H54 (cell line): ENCODE measurements around the gene PRKCA.

Source experiments
- DNase-seq: peaks from one replicate; pipeline ENCODE4 v3.0.0; 2011; ENCODE audit warnings: low spot score, mixed read lengths; ENCODE audit not compliant: insufficient read length
- FAIRE-seq: peaks from 3 replicates; lab custom pipeline; 2011; peaks lifted over from hg19 to GRCh38; lab: Jason Lieb, UNC
- POLR2A ChIP-seq: IDR thresholded peaks from 2 replicates; pipeline ENCODE4 v1.6.1; 2011; ENCODE audit warnings: low read depth, mild to moderate bottlenecking, low read length

Gene PRKCA

DNA sequence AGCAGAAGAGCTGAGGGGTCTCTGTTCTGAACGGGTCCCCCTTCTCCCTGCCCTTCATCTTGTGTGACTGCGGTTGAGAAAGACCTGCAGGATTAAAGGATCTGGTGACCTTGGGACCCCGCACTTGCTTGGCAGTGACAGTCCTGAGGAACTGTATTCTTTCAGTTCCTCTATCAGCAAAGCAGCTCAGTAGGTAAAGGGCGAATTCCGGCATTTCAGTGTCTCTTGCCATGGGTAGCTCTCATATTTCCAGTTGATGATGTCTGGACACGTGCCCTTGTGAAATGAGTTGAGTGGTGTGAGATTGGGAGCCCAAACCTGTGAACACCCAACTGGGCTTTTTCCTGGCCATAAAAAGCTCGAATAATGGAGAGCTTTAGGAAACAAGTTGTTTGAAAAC lies 135.7 kb downstream of the PRKCA start:
- TF ChIP-seq POLR2A = no peak
- FAIRE-seq = no peak
- DNase-seq = no peak

- no peak for DNase-seq
- no peak for FAIRE-seq
- no peak for TF ChIP-seq POLR2A
Measured at GRCh38 chr17:66441101-66441661, 138.8 kb downstream of the PRKCA start.

DNA sequence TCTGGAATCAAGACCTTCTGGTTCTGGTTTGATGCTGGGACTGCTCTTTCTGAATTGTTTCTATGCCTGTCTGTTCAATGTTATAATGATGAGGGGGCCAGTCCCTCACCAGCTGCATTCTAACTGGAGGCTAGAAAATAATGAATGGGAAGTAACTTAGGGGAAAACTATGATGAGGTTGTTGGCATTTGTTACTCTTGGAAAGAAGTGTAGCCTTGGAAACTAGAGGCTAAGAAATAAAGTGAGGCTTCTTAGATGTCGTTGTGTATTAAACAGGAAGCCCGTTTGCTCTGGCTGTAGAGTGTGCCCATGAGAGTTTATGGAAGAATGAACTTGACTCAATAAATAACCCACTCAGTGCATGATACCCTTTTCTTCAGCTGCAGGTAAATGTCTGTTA lies 140.8 kb downstream of the PRKCA start:
- TF ChIP-seq POLR2A = no peak
- FAIRE-seq = no peak
- no peak for DNase-seq

GRCh38 chr17:66443606-66444005 lies 141.2 kb downstream of the PRKCA start:
- DNase-seq (no peak), FAIRE-seq (no peak)
- TF ChIP-seq POLR2A = no peak

GRCh38 chr17:66444031-66444430 lies 141.6 kb downstream of the PRKCA start:
- FAIRE-seq = no peak
- TF ChIP-seq POLR2A = no peak

DNA sequence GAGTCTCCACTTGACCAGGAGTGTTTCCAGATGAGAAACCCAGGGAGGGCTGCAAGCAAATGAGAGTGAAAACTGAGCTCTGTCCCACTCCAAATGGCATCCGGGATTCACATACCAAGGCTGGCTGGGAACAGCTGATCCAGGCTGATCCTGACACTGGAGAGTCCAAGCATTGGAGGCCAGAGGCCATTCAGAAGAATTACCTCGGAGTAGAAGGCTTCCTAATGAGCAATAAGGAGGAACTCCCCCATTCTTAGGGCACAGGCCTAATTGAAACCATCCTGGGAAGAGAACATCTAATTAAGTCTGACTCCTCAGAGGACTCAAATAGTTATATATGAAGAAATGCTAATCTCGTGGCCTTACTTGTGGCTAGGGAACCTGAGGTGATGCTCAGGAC lies 142.8 kb downstream of the PRKCA start:
- FAIRE-seq = no peak

More at GRCh38 chr17:66444031-66444430, 141.6 kb downstream of the PRKCA start:
- no peak for DNase-seq

DNA sequence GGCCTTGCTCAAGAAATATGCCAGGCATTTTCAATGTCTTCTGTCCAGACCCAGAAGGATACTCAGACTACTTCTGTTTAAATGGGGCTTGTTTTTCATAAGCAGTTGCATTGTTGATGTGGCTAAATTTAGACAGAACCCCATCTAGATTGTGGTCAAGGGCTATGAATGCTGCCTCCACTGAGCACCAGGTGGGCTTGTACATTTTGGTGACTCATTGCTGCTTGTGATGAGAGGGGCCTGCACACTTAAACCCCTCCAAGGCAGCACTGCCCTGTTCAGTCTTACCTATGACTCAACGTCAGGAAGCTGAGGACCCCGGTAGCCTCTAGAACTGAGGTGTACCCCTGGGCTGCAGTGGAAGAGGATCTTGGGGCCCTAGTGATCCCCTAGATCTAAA lies 144.0 kb downstream of the PRKCA start:
- FAIRE-seq = no peak
- DNase-seq = no peak
- no peak for TF ChIP-seq POLR2A

More for the DNA sequence above, 142.8 kb downstream of the PRKCA start:
- DNase-seq = no peak
- TF ChIP-seq POLR2A = no peak

- no peak for TF ChIP-seq POLR2A
- FAIRE-seq = no peak
- no peak for DNase-seq
Measured at GRCh38 chr17:66447159-66447558, 144.7 kb downstream of the PRKCA start.

DNA sequence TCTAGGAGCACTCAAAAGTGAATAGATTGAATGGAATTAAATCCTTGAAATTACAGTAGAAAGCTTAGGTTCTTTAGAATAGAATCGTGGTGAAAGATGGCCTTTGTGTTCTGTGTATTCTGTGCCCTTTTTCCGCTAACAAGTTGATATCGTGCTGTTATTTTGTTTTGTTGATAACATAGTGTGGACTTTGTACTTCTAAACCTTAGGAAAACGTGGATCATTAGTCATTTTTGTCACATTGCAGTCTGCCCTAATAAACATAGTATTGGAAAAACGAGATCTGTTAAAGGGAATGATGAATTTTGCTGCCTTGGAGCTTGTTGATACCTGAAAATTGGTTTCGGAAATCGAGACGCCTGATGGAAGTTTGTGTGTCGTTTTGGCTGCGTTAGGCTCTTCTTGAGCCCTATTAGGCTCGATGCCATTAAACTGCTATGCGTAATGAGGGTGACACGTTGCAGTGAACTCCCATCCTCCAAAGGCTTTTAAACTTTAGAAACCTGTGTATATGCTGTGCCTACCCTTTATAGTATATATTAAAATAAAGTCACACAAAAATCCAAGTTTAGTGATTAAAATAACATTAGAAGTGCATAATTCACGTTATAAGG lies 145.7 kb downstream of the PRKCA start:
- no peak for TF ChIP-seq POLR2A
- no peak for DNase-seq
- no peak for FAIRE-seq

DNA sequence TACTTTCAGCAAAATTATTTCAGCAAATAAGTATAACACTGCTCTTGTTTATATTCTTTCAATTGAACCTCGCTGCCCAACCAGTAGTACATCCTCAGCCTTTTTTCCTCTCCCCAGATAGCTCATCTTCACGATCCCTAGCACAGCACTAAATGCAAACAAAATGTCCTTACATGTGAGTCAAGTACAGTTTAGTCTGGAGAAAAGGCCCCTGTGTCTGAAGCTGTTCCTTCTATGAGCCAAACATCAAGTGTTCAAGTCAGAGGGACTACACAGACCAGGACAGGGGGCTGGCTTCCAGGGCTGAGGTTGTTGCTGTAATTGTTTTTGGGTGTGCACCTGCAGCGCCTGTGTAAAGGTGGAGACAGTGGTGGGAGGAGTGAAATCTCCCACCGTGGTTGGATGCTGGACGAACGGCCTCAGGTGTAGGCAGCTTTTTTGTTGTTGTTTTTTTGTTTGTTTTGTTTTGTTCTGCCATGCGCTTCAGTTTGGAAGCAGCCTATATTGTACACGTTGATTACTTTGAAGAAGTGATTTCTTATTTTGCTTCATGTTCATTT lies 147.1 kb downstream of the PRKCA start:
- TF ChIP-seq POLR2A = no peak
- DNase-seq (no peak), FAIRE-seq (no peak)

DNA sequence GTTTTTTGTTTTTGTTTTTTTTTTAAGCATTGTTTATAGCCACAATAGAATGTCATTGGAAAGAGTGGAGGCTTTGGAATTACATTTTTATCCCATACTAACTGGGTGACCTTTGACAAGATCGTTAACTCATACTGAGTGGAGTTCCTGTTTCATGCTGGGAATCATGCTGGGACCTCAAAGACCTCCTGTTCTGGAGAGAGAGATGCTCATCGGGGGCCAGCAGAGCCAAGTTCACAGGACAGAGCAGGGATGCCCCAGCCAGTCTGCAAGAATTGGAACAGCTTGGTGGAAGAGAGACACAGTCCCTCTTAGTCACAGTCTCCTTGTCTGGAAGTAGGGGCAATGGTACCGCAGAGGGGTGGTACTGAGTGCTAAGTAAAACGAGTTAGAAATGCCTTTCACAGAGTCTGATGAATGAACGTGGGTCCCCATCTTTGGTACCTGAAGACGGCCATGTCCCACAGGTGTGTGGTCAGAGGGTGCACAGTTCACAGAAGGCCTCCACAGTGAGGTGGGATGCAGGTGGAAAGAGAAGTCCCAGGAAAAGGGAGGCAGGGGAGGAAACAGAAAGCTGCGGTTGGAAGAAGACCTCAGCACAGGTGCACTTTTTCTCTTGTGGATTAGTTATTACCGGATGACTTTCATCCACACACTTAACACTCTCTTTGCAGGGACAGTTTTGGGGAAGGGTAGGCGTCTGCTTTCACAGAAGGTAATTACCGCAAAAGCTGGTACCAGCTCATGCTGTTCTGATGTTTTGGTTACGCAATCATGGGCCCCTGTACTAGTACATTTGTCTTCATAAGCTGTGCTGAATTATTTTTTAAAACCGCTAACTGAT lies 147.8 kb downstream of the PRKCA start:
- DNase-seq (no peak), FAIRE-seq (no peak)
- TF ChIP-seq POLR2A = no peak

DNA sequence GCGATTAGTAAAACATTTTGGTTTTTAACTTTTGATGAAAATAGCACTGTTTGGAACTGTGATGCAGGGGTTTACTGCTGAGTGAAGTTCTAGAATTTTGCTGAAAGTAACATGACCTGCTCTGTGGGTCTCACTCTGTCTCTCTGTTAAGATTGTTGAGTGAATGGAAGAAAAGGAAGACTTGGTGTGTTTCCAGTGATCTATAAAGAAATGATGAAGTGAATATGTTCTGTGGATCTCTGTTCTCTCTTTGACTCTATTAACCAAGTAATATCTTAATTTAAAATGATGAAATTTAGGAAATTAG lies 148.4 kb downstream of the PRKCA start:
- TF ChIP-seq POLR2A = no peak
- FAIRE-seq (no peak), DNase-seq (no peak)

GRCh38 chr17:66451188-66452149 lies 149.1 kb downstream of the PRKCA start:
- no peak for TF ChIP-seq POLR2A
- FAIRE-seq (no peak), DNase-seq (no peak)
